ENCODE measurements around the gene HDAC9. TPM values are rescaled to one million over a fixed set of nuclear protein-coding genes. Genes with fewer than 3 reads are reported as not detected.

HDAC9 gene
- 100 to 1,000 TPM in 2 of 4 donors, 10 to 100 TPM in 2; 51.2 to 194 (median 106) TPM for total RNA-seq

- peak; percentile 31 for ATAC-seq
- 2 to 10% methylated on average over 15 to 18 of the region's 18 CpGs for WGBS, 2 donors (ENCODE audit: low coverage in 1 of 2)
These were observed at the start of gene HDAC9 for GRCh38 chr7:18495412-18496340. Gene HDAC9, plus strand, starts transcription at chr7:18495749. Its CDS starts 554 bp downstream, at chr7:18496303.

GRCh38 chr7:18445916-18446520 lies 49.5 kb upstream of the HDAC9 start:
- no peak for ATAC-seq
- H3K27me3 ChIP-seq: no peaks in the 10 kb centered on the region
- peaks cover 0 to 12% (median 0%) of the 10 kb centered on the region in 3 donors for H3K4me1 ChIP-seq
- H3K4me3 ChIP-seq: no peak overlapping the region
- no peaks in the 10 kb centered on the region for H3K9me3 ChIP-seq
- no peaks in the 10 kb centered on the region for H3K36me3 ChIP-seq
- WGBS, 2 donors (ENCODE audit: low coverage in 1 of 2): 68 to 71% methylated on average over 3 to 4 of the region's 4 CpGs
- no peak for TF ChIP-seq POLR2A (IDR thresholded peaks at IDR 0.05)
- no peak overlapping the region for H3K27ac ChIP-seq

More at GRCh38 chr7:18495412-18496340, at the start of gene HDAC9:
- TF ChIP-seq POLR2A (IDR thresholded peaks at IDR 0.05): no peak
- TF ChIP-seq POLR2AphosphoS5 (IDR thresholded peaks at IDR 0.05): no peak
- TF ChIP-seq EP300 (IDR thresholded peaks at IDR 0.05): no peak
- TF ChIP-seq CTCF (IDR thresholded peaks at IDR 0.05): no peak
- Histone ChIP-seq H3K4me3 (peak within 1 kb of the TSS; percentile 43 to 45), H3K36me3 (no peaks in the 10 kb centered on the region), H3K27me3 (no peaks in the 10 kb centered on the region), H3K9me3 (no peaks in the 10 kb centered on the region), H3K27ac (peak within 1 kb of the TSS in 3 of 4 donors; percentile 33 to 57 (median 52)), H3K4me1 (peaks cover 3 to 54% (median 7%) of the 10 kb centered on the region in 3 donors)

GRCh38 chr7:18450019-18450418 lies 45.5 kb upstream of the HDAC9 start:
- ATAC-seq: no peak

GRCh38 chr7:18455606-18456005 lies 39.9 kb upstream of the HDAC9 start:
- H3K9me3 ChIP-seq: no peaks in the 10 kb centered on the region
- no peaks in the 10 kb centered on the region for H3K27me3 ChIP-seq
- no peak overlapping the region for H3K4me3 ChIP-seq
- TF ChIP-seq POLR2A (IDR thresholded peaks at IDR 0.05) (no peak), POLR2AphosphoS5 (IDR thresholded peaks at IDR 0.05) (no peak), EP300 (IDR thresholded peaks at IDR 0.05) (no peak), CTCF (IDR thresholded peaks at IDR 0.05) (no peak)
- no peak overlapping the region for H3K27ac ChIP-seq
- no peaks in the 10 kb centered on the region for H3K36me3 ChIP-seq
- H3K4me1 ChIP-seq: peaks cover 0 to 11% (median 0%) of the 10 kb centered on the region in 3 donors
- ATAC-seq: no peak

More at GRCh38 chr7:18450019-18450418, 45.5 kb upstream of the HDAC9 start:
- peaks cover 0 to 12% (median 0%) of the 10 kb centered on the region in 3 donors for H3K4me1 ChIP-seq
- H3K27ac ChIP-seq: no peak overlapping the region
- no peaks in the 10 kb centered on the region for H3K9me3 ChIP-seq
- no peaks in the 10 kb centered on the region for H3K27me3 ChIP-seq
- no peaks in the 10 kb centered on the region for H3K36me3 ChIP-seq
- TF ChIP-seq POLR2A (IDR thresholded peaks at IDR 0.05): no peak
- TF ChIP-seq POLR2AphosphoS5 (IDR thresholded peaks at IDR 0.05): no peak
- TF ChIP-seq CTCF (IDR thresholded peaks at IDR 0.05): no peak
- no peak for TF ChIP-seq EP300 (IDR thresholded peaks at IDR 0.05)
- H3K4me3 ChIP-seq: no peak overlapping the region

- WGBS, 2 donors (ENCODE audit: low coverage in 1 of 2): 70 to 80% methylated on average over 1 to 5 of the region's 6 CpGs
These were observed 37.7 kb upstream of the HDAC9 start for GRCh38 chr7:18457832-18458231.

More at GRCh38 chr7:18457832-18458231, 37.7 kb upstream of the HDAC9 start:
- TF ChIP-seq CTCF (IDR thresholded peaks at IDR 0.05) (no peak), EP300 (IDR thresholded peaks at IDR 0.05) (no peak), POLR2A (IDR thresholded peaks at IDR 0.05) (no peak), POLR2AphosphoS5 (IDR thresholded peaks at IDR 0.05) (no peak)
- no peak overlapping the region for H3K4me3 ChIP-seq
- peaks cover 0 to 11% (median 0%) of the 10 kb centered on the region in 3 donors for H3K4me1 ChIP-seq
- H3K27me3 ChIP-seq: no peaks in the 10 kb centered on the region
- ATAC-seq: no peak
- H3K36me3 ChIP-seq: no peaks in the 10 kb centered on the region
- no peaks in the 10 kb centered on the region for H3K9me3 ChIP-seq
- H3K27ac ChIP-seq: no peak overlapping the region

Data from gastroesophageal sphincter (tissue), 4 donors.